WI38 (cell line): Measurements from ENCODE around the gene PDGFRA.

Experiments
- H3K4me3 ChIP-seq: 2 replicates; pipeline ENCODE4 v1.5.1; 2011; ENCODE audit warnings: low read depth, mild to moderate bottlenecking, control low read depth, low read length
- CTCF ChIP-seq: IDR thresholded peaks from 2 replicates; pipeline ENCODE4 v1.5.1; 2012; ENCODE audit warnings: low read depth, mild to moderate bottlenecking, control low read depth, low read length

PDGFRA gene

GRCh38 chr4:54228961-54229501 lies at the start of gene PDGFRA:
Gene PDGFRA (plus strand): TSS chr4:54229293. CDS start chr4:54258769, 29,476 bp downstream.
- no peak for TF ChIP-seq CTCF
- peak within 1 kb of the TSS; percentile 78 for H3K4me3 ChIP-seq

GRCh38 chr4:54184581-54184980 lies 44.5 kb upstream of the PDGFRA start:
- TF ChIP-seq CTCF, result no peak
- H3K4me3 ChIP-seq, result no peak overlapping the region

GRCh38 chr4:54185044-54185780 lies 43.9 kb upstream of the PDGFRA start:
- TF ChIP-seq CTCF, result no peak
- no peak overlapping the region for H3K4me3 ChIP-seq

- TF ChIP-seq CTCF, result no peak
- no peak overlapping the region for H3K4me3 ChIP-seq
These were observed 43.2 kb upstream of the PDGFRA start for GRCh38 chr4:54185866-54186265.

- no peak overlapping the region for H3K4me3 ChIP-seq
- TF ChIP-seq CTCF, result no peak
These were observed 42.7 kb upstream of the PDGFRA start for GRCh38 chr4:54186371-54186770.

GRCh38 chr4:54187148-54187547 lies 41.9 kb upstream of the PDGFRA start:
- no peak overlapping the region for H3K4me3 ChIP-seq
- no peak for TF ChIP-seq CTCF

- TF ChIP-seq CTCF, result no peak
- H3K4me3 ChIP-seq, result no peak overlapping the region
These were observed 40.0 kb upstream of the PDGFRA start for GRCh38 chr4:54189140-54189539.
